ENCODE results near the gene DNAH3. TPM values are rescaled to one million over a fixed set of nuclear protein-coding genes. Genes with fewer than 3 reads are reported as not detected.

DNAH3 gene
- total and polyA plus RNA-seq, 2 experiments from 2014 or later = 0.70 to 1.3 TPM

GRCh38 chr16:20916289-20916688, 234.4 kb downstream of the DNAH3 start:
- Histone ChIP-seq H3K27me3 (ENCODE audit: insufficient read depth) (no peaks in the 10 kb centered on the region), H3K36me3 (ENCODE audit: insufficient read depth) (no peaks in the 10 kb centered on the region), H3K4me1 (ENCODE audit: insufficient read depth) (peaks cover 3% of the 10 kb centered on the region; the same call in 1 of the 2 replicates), H3K9me2 (ENCODE audit: insufficient read depth) (no peaks in the 10 kb centered on the region), H2AFZ (no peak overlapping the region), H3K79me2 (replicated peaks; ENCODE audit: insufficient read depth) (no peaks in the 10 kb centered on the region; the same call in 1 of the 2 replicates), H3K4me2 (no peak overlapping the region), H3K4me3 (no peak overlapping the region), H4K20me1 (replicated peaks; ENCODE audit: insufficient read depth) (no peaks in the 10 kb centered on the region), H3F3A (replicated peaks; ENCODE audit: low read depth) (no peaks in the 10 kb centered on the region), H3K27ac (ENCODE audit: low read depth) (no peak overlapping the region)
- no peak overlapping the region for H3K27ac Mint-ChIP-seq
- ATAC-seq = no peak
- H3K36me3 Mint-ChIP-seq (ENCODE audit: low read depth) = peaks cover 11% of the 10 kb centered on the region
- no peak for DNase-seq (ENCODE audit: low spot score)
- H3K4me3 Mint-ChIP-seq = no peak overlapping the region; the same call in 2 of the 3 replicates
- peaks cover 1% of the 10 kb centered on the region for H3K27me3 Mint-ChIP-seq (ENCODE audit: insufficient read depth, low read depth, poor library complexity)
- no peaks in the 10 kb centered on the region for H3K9me3 Mint-ChIP-seq
- H3K4me1 Mint-ChIP-seq = peaks cover 16% of the 10 kb centered on the region
- TF ChIP-seq EZH2 (IDR thresholded peaks at IDR 0.05; ENCODE audit: low read depth, unreplicated experiment) (no peak), EZH2phosphoT487 (IDR thresholded peaks at IDR 0.05; ENCODE audit: unreplicated experiment) (no peak), ZNF114 (CRISPR knock-in tag; IDR thresholded peaks at IDR 0.05) (no peak), STAT1 (IDR thresholded peaks at IDR 0.05; ENCODE audit: unreplicated experiment) (no peak), ZNF331 (CRISPR knock-in tag; IDR thresholded peaks at IDR 0.05; ENCODE audit: low read depth) (no peak), ZNF462 (CRISPR knock-in tag; IDR thresholded peaks at IDR 0.05) (no peak), POLR2AphosphoS5 (IDR thresholded peaks at IDR 0.05; ENCODE audit: low read depth) (no peak), REST (IDR thresholded peaks at IDR 0.05; ENCODE audit: unreplicated experiment) (no peak), NANOG (IDR thresholded peaks at IDR 0.05; ENCODE audit: borderline replicate concordance) (no peak), CREB1 (CRISPR knock-in tag; IDR thresholded peaks at IDR 0.05; ENCODE audit: low read depth) (no peak), JUNB (IDR thresholded peaks at IDR 0.05; ENCODE audit: unreplicated experiment) (no peak)
- TF ChIP-seq, protein P1, sequence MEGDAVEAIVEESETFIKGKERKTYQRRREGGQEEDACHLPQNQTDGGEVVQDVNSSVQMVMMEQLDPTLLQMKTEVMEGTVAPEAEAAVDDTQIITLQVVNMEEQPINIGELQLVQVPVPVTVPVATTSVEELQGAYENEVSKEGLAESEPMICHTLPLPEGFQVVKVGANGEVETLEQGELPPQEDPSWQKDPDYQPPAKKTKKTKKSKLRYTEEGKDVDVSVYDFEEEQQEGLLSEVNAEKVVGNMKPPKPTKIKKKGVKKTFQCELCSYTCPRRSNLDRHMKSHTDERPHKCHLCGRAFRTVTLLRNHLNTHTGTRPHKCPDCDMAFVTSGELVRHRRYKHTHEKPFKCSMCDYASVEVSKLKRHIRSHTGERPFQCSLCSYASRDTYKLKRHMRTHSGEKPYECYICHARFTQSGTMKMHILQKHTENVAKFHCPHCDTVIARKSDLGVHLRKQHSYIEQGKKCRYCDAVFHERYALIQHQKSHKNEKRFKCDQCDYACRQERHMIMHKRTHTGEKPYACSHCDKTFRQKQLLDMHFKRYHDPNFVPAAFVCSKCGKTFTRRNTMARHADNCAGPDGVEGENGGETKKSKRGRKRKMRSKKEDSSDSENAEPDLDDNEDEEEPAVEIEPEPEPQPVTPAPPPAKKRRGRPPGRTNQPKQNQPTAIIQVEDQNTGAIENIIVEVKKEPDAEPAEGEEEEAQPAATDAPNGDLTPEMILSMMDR (conservative IDR thresholded peaks at IDR 0.05; ENCODE audit: low read depth in 2 of 2) = no peak
- TF ChIP-seq, protein P2, sequence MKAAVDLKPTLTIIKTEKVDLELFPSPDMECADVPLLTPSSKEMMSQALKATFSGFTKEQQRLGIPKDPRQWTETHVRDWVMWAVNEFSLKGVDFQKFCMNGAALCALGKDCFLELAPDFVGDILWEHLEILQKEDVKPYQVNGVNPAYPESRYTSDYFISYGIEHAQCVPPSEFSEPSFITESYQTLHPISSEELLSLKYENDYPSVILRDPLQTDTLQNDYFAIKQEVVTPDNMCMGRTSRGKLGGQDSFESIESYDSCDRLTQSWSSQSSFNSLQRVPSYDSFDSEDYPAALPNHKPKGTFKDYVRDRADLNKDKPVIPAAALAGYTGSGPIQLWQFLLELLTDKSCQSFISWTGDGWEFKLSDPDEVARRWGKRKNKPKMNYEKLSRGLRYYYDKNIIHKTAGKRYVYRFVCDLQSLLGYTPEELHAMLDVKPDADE (IDR thresholded peaks at IDR 0.05) = no peak

Measured in GM23338 (cell line).